Measurements from ENCODE around the gene PDLIM3.
A peak's percentile ranks its signal among the peaks of the same experiment; 100 is the strongest.
"Not testable (repeated sequence)": the region's sequence is repeated elsewhere in the genome, so short reads cannot be mapped to it uniquely, and the experiment has no call there.

Gene PDLIM3

DNA sequence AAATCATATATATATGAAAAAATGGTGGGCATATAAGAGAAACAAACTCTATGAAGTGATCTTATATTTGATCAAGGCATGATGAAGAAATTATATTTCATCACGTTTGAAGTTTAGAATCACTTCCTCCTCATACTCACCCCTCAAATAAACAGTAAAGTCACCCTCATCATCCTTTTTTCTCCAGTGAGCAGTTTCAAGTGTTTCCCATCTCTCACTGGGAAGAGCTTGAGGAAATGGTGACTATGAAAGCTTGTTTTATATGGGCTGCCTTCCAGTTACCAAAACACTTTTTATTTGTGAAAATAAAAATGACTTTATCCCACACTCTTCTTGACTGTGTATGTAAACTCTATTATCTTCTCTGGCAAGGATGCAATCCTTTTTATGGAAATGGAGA is 16.8 kb downstream of the PDLIM3 start:
- Mint-ChIP-seq H3K36me3 (ENCODE audit: low read depth) (no peaks in the 10 kb centered on the region), H3K9me3 (no peaks in the 10 kb centered on the region), H3K27me3 (ENCODE audit: low read depth) (peaks cover 56% of the 10 kb centered on the region), H3K4me3 (no peak overlapping the region), H3K4me1 (ENCODE audit: low read depth) (peaks cover 4% of the 10 kb centered on the region), H3K27ac (no peak overlapping the region)

DNA sequence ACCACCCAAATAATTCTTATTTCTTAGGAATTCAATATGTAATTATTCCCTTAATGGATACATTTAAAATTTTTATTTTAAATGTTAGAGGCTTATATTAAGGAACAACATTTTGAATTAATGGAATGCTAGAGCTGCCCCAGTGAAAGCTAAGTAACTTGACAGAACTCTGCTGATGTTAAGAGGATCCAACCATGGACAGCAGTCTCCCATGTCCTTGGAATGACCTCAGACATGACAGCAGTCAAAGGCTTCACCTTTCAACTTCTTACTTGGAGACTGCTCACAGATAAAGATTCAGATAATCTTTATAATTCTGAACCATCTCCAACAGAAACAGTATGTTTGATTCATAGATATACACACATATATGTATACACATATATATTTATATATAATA is 17.2 kb downstream of the PDLIM3 start:
- Mint-ChIP-seq H3K27me3 (ENCODE audit: low read depth) (peaks cover 60% of the 10 kb centered on the region), H3K27ac (no peak overlapping the region), H3K4me3 (no peak overlapping the region), H3K36me3 (ENCODE audit: low read depth) (no peaks in the 10 kb centered on the region), H3K4me1 (ENCODE audit: low read depth) (peaks cover 6% of the 10 kb centered on the region), H3K9me3 (no peaks in the 10 kb centered on the region)

DNA sequence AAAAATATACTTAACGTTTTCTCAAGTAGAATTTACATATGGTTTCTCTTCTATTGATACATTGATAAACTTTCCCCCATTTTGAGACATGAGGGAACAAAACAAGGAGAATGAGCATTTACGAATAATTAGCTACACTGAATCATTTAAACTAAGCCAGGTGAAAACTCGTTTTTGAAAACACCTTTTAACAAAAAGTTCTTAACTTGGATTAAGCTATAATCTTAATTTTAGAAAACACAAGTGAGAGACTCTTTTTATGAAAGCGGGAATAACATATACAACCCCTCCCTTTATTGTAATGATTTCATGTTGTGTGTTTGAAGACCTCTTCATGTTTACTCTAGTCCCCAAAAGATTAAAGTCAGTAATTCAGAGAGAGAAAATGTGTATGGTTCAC is 20.1 kb downstream of the PDLIM3 start:
- Mint-ChIP-seq H3K9me3 (no peaks in the 10 kb centered on the region), H3K36me3 (ENCODE audit: low read depth) (no peaks in the 10 kb centered on the region), H3K4me1 (ENCODE audit: low read depth) (peaks cover 9% of the 10 kb centered on the region), H3K4me3 (no peak overlapping the region), H3K27ac (no peak overlapping the region), H3K27me3 (ENCODE audit: low read depth) (peaks cover 65% of the 10 kb centered on the region)

DNA sequence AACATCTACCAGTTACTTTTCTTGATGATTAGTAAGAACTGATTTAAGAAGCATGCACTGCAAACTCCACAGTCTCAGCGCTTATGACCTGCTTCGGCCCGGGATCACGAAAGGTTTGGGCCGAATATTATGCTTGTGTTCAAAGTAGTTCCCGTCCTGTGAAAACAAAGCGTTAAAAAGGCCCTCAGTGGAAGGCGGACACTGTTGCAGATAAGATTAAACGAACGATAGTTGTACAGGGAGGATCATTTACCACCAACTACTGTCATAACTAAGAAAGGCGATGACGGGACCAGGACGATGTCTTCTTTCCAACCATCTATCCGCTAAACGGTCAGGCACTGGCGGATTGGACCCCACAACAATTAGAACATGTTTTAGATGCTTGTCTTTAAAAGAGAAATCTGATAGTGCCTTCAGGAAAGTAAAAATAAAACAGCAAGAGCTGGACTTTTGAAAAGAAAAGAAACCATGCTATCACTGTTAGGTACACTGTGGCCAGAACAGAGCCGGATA is 21.1 kb downstream of the PDLIM3 start:
- Mint-ChIP-seq H3K4me1 (ENCODE audit: low read depth) (peaks cover 9% of the 10 kb centered on the region), H3K27ac (no peak overlapping the region), H3K27me3 (ENCODE audit: low read depth) (peaks cover 72% of the 10 kb centered on the region), H3K9me3 (no peaks in the 10 kb centered on the region), H3K36me3 (ENCODE audit: low read depth) (no peaks in the 10 kb centered on the region), H3K4me3 (no peak overlapping the region)

DNA sequence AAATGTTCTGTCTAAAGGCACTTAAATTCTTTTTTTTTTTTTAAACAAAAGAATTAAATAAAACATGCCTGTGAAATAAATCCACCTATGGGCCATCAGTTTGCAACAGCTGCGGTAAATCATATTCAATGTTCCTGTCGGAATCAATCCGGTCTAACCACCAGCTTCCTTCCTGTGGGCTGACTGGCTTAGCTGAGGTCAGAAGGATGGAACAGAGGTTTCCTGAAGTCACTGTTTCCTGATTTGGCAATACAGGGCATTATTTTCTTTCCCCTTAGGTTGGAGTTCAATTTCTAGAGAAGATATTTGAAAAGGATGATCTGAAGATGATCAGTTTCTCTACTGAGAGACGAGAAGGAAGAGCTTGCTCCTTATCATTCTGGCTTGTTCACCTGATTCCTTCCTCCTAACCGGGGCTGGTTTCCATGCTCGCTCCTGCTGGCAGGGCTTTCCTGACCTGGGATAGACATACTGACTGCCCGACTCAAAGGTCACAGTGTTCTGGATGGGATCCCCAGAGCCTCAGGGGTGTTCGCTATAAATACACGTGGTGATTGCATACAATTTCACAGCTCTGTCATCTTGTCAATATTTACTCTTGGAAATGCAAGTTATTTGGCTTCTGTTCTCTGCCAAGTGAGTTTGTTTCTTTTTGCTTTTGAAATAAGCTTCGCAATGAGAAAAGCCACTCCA is 21.7 kb downstream of the PDLIM3 start:
- Mint-ChIP-seq H3K4me3 (no peak overlapping the region), H3K4me1 (ENCODE audit: low read depth) (peaks cover 9% of the 10 kb centered on the region), H3K36me3 (ENCODE audit: low read depth) (no peaks in the 10 kb centered on the region), H3K9me3 (no peaks in the 10 kb centered on the region), H3K27me3 (ENCODE audit: low read depth) (peaks cover 71% of the 10 kb centered on the region), H3K27ac (peak overlapping the region; percentile 6)

DNA sequence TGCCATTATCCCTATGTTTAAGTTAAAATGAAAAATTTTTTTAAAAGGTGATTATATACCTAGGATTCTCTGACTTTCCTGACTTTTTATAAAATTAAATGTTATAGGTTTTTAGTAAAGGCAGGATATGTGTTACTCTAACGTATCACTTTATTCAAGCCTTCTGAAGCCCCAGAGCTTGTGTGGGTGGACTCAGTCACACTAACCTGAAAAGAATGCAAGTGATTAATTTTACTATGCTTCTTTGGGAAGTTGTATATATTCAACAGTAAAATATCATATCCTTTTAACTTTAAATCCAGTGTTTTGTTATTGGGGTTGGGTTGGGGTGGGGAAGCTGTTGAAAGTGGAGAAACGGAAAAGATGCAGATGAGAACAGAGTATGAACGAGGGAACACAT is 22.8 kb downstream of the PDLIM3 start:
- Mint-ChIP-seq H3K27ac (no peak overlapping the region), H3K4me3 (no peak overlapping the region)

DNA sequence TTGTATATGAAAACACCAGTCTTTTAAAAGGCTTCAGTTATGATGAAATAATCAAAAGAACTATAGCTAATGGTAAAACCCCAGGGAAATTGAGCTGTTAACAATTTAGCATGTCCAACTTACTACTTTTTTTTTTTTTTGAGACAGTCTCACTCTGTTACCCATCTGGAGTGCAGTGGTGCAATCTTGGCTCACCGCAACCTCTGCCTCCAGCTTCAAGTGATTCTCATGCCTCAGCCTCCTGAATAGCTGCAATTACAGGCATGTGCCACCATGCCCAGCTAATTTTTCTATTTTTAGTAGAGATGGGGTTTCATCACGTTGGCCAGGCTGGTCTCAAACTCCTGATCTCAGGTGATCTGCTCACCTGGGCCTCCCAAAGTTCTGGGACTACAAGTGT is 24.1 kb downstream of the PDLIM3 start:
- H3K4me3 Mint-ChIP-seq; H3K9me3 Mint-ChIP-seq; H3K4me1 Mint-ChIP-seq (ENCODE audit: low read depth); H3K36me3 Mint-ChIP-seq (ENCODE audit: low read depth); H3K27ac Mint-ChIP-seq: not testable (repeated sequence)
- H3K27me3 Mint-ChIP-seq (ENCODE audit: low read depth): peaks cover 72% of the 10 kb centered on the region

More for the DNA sequence above, 22.8 kb downstream of the PDLIM3 start:
- no peaks in the 10 kb centered on the region for H3K9me3 Mint-ChIP-seq
- no peaks in the 10 kb centered on the region for H3K36me3 Mint-ChIP-seq (ENCODE audit: low read depth)
- peaks cover 9% of the 10 kb centered on the region for H3K4me1 Mint-ChIP-seq (ENCODE audit: low read depth)
- peaks cover 73% of the 10 kb centered on the region for H3K27me3 Mint-ChIP-seq (ENCODE audit: low read depth)

DNA sequence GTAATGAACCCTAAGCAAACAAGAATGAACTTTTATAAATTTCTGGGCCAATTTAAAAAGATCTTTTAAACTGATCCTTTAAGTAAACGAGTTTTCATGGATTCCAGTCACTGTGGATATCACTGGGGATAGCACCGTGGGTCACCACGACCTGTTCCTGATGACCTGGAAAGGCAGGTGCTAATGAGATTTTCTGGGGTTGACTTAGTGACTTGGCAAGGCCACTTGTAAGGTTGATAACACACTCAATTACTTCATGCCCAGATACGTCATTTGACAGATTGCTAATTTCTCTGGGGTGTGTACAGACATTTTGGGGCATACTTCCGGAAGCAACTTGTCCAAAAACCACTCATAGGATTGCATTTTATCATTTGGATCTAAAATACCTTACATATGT is 24.5 kb downstream of the PDLIM3 start:
- H3K27ac Mint-ChIP-seq: no peak overlapping the region
- H3K36me3 Mint-ChIP-seq (ENCODE audit: low read depth): no peaks in the 10 kb centered on the region
- H3K4me3 Mint-ChIP-seq: no peak overlapping the region
- peaks cover 72% of the 10 kb centered on the region for H3K27me3 Mint-ChIP-seq (ENCODE audit: low read depth)
- no peaks in the 10 kb centered on the region for H3K9me3 Mint-ChIP-seq
- peaks cover 9% of the 10 kb centered on the region for H3K4me1 Mint-ChIP-seq (ENCODE audit: low read depth)

DNA sequence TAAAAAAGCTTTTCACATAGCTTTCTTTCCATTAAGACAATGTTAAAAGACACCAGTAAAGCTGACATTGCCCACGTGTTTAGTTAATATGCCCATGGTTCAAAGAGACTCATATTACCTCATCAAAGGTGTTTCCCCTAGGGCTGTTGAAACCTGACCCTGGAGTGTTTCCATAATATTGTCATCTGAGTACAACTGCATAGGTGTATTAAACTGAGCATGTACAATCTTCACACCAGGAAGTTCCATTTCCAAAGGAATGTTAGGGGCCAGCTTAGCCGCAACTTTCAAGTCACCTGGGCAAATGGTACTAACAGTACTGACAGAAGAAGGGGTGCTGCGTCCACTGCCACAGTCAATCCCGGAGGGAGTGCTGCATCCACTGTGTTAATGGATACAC is 27.1 kb downstream of the PDLIM3 start:
- H3K4me1 Mint-ChIP-seq (ENCODE audit: low read depth): peaks cover 5% of the 10 kb centered on the region
- peaks cover 49% of the 10 kb centered on the region for H3K27me3 Mint-ChIP-seq (ENCODE audit: low read depth)
- H3K9me3 Mint-ChIP-seq: no peaks in the 10 kb centered on the region
- H3K27ac Mint-ChIP-seq: no peak overlapping the region
- H3K36me3 Mint-ChIP-seq (ENCODE audit: low read depth): no peaks in the 10 kb centered on the region
- no peak overlapping the region for H3K4me3 Mint-ChIP-seq

DNA sequence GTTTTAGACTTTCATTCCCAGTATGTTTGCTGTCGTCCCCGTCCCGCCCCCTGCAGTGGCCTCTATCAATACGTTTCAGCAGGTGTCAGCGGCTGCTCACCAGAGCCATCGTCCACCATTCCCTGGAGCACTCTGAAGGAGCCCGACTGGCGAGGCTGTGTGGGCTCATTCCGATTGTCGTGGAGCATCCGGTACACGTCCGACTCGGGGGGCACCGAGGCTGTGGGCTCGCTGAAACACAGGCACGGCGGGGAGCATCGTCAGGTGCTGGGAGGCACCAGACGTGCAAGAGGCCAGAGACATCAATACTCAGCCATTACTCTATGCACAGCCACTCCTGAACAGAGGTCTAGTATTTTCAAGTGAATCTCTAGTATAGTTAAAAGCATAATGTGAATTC is 28.9 kb downstream of the PDLIM3 start:
- Mint-ChIP-seq H3K27me3 (ENCODE audit: low read depth) (peaks cover 33% of the 10 kb centered on the region), H3K9me3 (no peaks in the 10 kb centered on the region), H3K27ac (no peak overlapping the region), H3K4me1 (ENCODE audit: low read depth) (no peaks in the 10 kb centered on the region), H3K4me3 (no peak overlapping the region), H3K36me3 (ENCODE audit: low read depth) (no peaks in the 10 kb centered on the region)

DNA sequence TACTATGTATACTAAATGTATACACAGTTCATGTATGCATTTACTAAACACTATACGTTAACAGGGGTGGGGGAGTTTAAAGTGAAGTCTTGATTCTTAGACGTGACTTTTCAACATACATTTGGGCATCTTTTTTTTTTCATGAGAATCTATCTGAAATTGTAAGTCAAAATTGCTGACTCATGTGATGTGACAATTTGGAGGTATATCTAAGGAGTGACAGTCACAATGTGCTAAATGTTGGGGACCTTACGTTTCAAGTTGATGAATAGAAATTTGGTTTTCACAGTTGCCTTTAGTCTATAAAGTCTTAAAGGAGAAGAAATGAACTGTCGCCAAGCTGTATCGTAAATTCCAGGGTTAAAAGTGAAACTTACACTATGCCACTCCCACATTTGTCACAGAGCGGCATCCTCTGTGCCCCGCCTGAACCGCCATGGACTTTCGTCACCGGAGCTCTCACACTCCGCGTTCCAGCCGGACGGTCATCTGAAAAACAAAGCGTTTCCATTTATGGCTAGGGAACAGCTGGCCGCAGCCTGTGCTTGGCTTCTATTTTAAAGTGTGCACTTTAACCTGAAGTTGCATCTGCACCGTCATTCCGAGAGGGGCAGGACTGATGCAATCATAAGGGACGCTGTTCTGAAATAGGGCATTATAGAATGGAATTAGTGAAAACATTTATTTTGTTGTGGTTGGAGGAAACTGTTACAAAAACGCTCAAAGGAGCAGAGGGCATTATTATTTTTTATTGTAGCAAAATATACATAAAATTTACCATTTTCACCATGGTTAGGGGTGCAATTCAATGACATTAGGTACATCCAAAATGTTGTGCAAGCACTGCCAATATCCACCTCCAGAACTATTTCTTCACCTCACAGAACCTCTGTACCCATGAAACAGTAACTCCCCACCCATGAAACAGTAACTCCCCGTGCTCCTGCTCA is 30.9 kb downstream of the PDLIM3 start:
- Mint-ChIP-seq H3K27ac (no peak overlapping the region), H3K4me3 (no peak overlapping the region), H3K27me3 (ENCODE audit: low read depth) (peaks cover 22% of the 10 kb centered on the region), H3K4me1 (ENCODE audit: low read depth) (no peaks in the 10 kb centered on the region), H3K9me3 (no peaks in the 10 kb centered on the region), H3K36me3 (ENCODE audit: low read depth) (no peaks in the 10 kb centered on the region)

DNA sequence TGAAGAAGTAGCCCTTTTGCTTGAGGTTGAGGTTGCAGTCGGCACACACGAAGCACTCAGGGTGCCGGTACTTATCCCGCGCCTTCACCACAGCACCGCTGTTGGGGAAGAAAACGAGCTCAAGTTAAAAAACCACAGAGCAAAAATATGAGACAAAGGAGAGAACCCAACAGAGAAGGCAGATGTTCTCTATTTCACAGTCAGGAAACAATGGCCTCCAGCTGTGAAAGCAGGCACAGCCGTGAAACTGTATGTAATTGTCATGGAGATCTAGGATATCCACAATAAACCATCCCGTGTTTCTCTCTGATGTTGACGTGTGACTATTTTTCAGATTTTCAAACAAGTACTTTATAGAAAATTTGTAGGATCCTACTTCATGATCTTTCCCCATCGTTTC is 32.9 kb downstream of the PDLIM3 start:
- no peak overlapping the region for H3K4me3 Mint-ChIP-seq
- H3K27ac Mint-ChIP-seq: no peak overlapping the region
- H3K36me3 Mint-ChIP-seq (ENCODE audit: low read depth): no peaks in the 10 kb centered on the region
- peaks cover 14% of the 10 kb centered on the region for H3K27me3 Mint-ChIP-seq (ENCODE audit: low read depth)
- no peaks in the 10 kb centered on the region for H3K9me3 Mint-ChIP-seq
- H3K4me1 Mint-ChIP-seq (ENCODE audit: low read depth): no peaks in the 10 kb centered on the region

DNA sequence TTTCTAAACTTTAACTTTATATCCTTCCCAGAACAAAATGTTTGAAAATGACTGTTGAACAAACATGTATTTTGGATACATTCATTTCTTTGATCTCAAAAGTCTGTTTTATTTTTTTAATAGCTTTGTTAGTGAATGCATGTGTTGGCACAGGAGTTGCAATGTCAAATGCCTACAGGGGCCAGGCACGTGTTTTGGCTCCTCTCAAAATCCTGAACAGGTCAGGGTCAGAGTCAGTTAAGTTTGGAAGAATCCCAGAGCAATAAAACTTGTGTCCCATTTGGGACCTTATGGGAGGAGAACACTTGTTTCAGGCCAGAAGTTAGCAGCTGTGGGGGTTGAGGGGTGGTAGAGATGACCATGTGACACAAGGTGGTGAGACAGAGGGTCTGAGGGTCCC is 34.7 kb downstream of the PDLIM3 start:
- Mint-ChIP-seq H3K27me3 (ENCODE audit: low read depth) (peaks cover 5% of the 10 kb centered on the region), H3K9me3 (no peaks in the 10 kb centered on the region), H3K27ac (no peak overlapping the region), H3K4me3 (no peak overlapping the region), H3K36me3 (ENCODE audit: low read depth) (no peaks in the 10 kb centered on the region), H3K4me1 (ENCODE audit: low read depth) (no peaks in the 10 kb centered on the region)

DNA sequence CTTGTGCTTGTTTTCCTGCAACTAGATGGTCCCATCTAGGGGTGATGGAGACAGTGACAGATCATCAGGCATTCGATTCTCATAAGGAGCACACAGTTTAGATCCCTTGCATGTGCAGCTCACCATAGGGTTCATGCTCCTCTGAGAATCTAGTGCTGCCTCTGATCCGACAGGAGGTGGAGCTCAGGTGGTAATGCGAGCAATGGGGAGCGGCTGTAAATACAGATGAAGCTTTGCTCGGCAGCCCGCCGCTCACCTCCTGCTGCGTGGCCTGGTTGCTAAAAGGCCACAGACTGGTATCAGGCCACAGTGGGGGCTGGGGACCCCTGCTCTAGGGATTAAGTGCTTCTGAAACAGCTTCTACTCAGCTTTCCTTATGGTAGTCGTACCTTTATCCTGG is 35.3 kb downstream of the PDLIM3 start:
- Mint-ChIP-seq H3K9me3 (no peaks in the 10 kb centered on the region), H3K27me3 (ENCODE audit: low read depth) (peaks cover 5% of the 10 kb centered on the region)

DNA sequence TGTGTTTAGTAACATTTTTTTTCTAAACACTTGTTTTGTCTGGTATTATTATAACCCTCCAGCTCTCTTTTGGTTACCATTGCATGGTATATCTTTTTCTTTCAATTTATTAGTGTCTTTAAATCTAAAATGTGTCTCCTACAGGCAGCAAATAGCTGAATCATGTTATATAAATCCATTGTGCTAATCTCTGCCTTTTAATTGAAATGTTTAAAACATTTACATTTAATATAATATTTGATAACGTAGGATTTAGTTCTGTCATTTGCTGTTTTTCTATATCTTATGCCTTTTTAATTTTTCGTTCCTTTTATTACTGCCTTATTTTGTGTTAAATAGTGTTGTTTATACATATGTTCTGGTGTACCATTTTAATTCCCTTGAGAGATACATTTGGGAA is 46.7 kb downstream of the PDLIM3 start:
- no peaks in the 10 kb centered on the region for H3K36me3 Mint-ChIP-seq (ENCODE audit: low read depth)
- H3K4me3 Mint-ChIP-seq: no peak overlapping the region
- H3K27me3 Mint-ChIP-seq (ENCODE audit: low read depth): peaks cover 18% of the 10 kb centered on the region
- H3K9me3 Mint-ChIP-seq: peaks cover 16% of the 10 kb centered on the region
- no peaks in the 10 kb centered on the region for H3K4me1 Mint-ChIP-seq (ENCODE audit: low read depth)
- no peak overlapping the region for H3K27ac Mint-ChIP-seq

More for the DNA sequence above, 35.3 kb downstream of the PDLIM3 start:
- Mint-ChIP-seq H3K36me3 (ENCODE audit: low read depth) (no peaks in the 10 kb centered on the region), H3K4me3 (no peak overlapping the region), H3K27ac (no peak overlapping the region), H3K4me1 (ENCODE audit: low read depth) (no peaks in the 10 kb centered on the region)

All from T-helper 1 cell treated with Interleukin-12 subunit alpha and Interleukin-12 subunit beta and Interleukin-4 antibody, amounts not matched to agents 30 μg/mL and 1 μg/mL, for 36 hours (primary cell).